Parathyroid adenoma (tissue), 2 donors: Measurements from ENCODE around the gene NXF1.

Experiments used
- H2AFZ ChIP-seq: fragments of 300-600 bp; sonication (generic); one replicate; pipeline ENCODE4 v1.7.0; 2017; ENCODE audit warnings: antibody characterized with exemption, mild to moderate bottlenecking
- H3K27ac ChIP-seq: fragments of 300-600 bp; sonication (generic); one replicate; pipeline ENCODE4 v1.7.0; 2017
- H3K27me3 ChIP-seq: fragments of 300-600 bp; sonication (generic); one replicate; pipeline ENCODE4 v1.7.0; 2017; ENCODE audit warnings: low read length; ENCODE audit not compliant: control insufficient read depth, insufficient read depth
- H3K36me3 ChIP-seq: fragments of 300-600 bp; sonication (generic); one replicate; pipeline ENCODE4 v1.7.0; 2017; ENCODE audit warnings: low read length; ENCODE audit not compliant: control insufficient read depth, insufficient read depth
- H3K4me1 ChIP-seq: fragments of 300-600 bp; sonication (generic); one replicate; pipeline ENCODE4 v1.7.0; 2017; ENCODE audit warnings: control low read depth
- H3K4me2 ChIP-seq: fragments of 300-600 bp; sonication (generic); one replicate; pipeline ENCODE4 v1.7.0; 2017; ENCODE audit warnings: low read length
- H3K4me3 ChIP-seq: fragments of 300-600 bp; sonication (generic); one replicate; pipeline ENCODE4 v1.7.0; 2017; ENCODE audit warnings: low read depth, low read length
- H3K79me2 ChIP-seq: fragments of 300-600 bp; sonication (generic); one replicate; pipeline ENCODE4 v1.7.0; 2017; ENCODE audit warnings: control low read depth
- H3K9ac ChIP-seq: fragments of 300-600 bp; sonication (generic); one replicate; pipeline ENCODE4 v1.7.0; 2017; ENCODE audit warnings: mild to moderate bottlenecking
- H3K9me3 ChIP-seq: fragments of 300-600 bp; sonication (generic); one replicate; pipeline ENCODE4 v1.7.0; 2017; ENCODE audit warnings: low read length; ENCODE audit not compliant: control insufficient read depth
- CTCF ChIP-seq: fragments of 300-600 bp; sonication (generic); IDR thresholded peaks from one replicate; pipeline ENCODE4 v1.7.0; 2017; ENCODE audit warnings: antibody characterized with exemption, mild to moderate bottlenecking
- donor health status: primary hyperparathyroidism.

Gene NXF1

GRCh38 chr11:62851807-62852522 is 46.7 kb upstream of the NXF1 start:
- Histone ChIP-seq H3K9me3 (no peaks in the 10 kb centered on the region), H3K4me2 (no peak overlapping the region), H3K79me2 (peaks cover 4% of the 10 kb centered on the region), H3K4me1 (no peaks in the 10 kb centered on the region), H3K36me3 (no peaks in the 10 kb centered on the region), H2AFZ (no peak overlapping the region), H3K9ac (no peak overlapping the region), H3K27me3 (no peaks in the 10 kb centered on the region), H3K4me3 (no peak overlapping the region), H3K27ac (no peak overlapping the region)
- no peak for TF ChIP-seq CTCF

- H3K79me2 ChIP-seq, result peaks cover 4% of the 10 kb centered on the region
- no peaks in the 10 kb centered on the region for H3K36me3 ChIP-seq
- H3K4me2 ChIP-seq, result no peak overlapping the region
- H3K9ac ChIP-seq, result no peak overlapping the region
- no peaks in the 10 kb centered on the region for H3K9me3 ChIP-seq
- no peak overlapping the region for H2AFZ ChIP-seq
- no peaks in the 10 kb centered on the region for H3K27me3 ChIP-seq
- no peak overlapping the region for H3K27ac ChIP-seq
- no peaks in the 10 kb centered on the region for H3K4me1 ChIP-seq
- no peak overlapping the region for H3K4me3 ChIP-seq
- no peak for TF ChIP-seq CTCF
Measured at GRCh38 chr11:62850911-62851806, 45.9 kb upstream of the NXF1 start.

- Histone ChIP-seq H3K4me1 (no peaks in the 10 kb centered on the region), H3K79me2 (no peaks in the 10 kb centered on the region), H3K9me3 (no peaks in the 10 kb centered on the region), H3K27me3 (no peaks in the 10 kb centered on the region), H3K4me2 (no peak overlapping the region), H3K4me3 (no peak overlapping the region), H3K36me3 (no peaks in the 10 kb centered on the region), H3K27ac (no peak overlapping the region), H3K9ac (no peak overlapping the region), H2AFZ (no peak overlapping the region)
- no peak for TF ChIP-seq CTCF
Measured at GRCh38 chr11:62847767-62848314, 42.6 kb upstream of the NXF1 start.

GRCh38 chr11:62846177-62846576 is 40.9 kb upstream of the NXF1 start:
- H3K27me3 ChIP-seq, result no peaks in the 10 kb centered on the region
- no peaks in the 10 kb centered on the region for H3K9me3 ChIP-seq
- H3K9ac ChIP-seq, result no peak overlapping the region
- H3K4me1 ChIP-seq, result peaks cover 5% of the 10 kb centered on the region
- no peak for TF ChIP-seq CTCF
- no peak overlapping the region for H3K27ac ChIP-seq
- H3K36me3 ChIP-seq, result no peaks in the 10 kb centered on the region
- no peak overlapping the region for H3K4me2 ChIP-seq
- H3K79me2 ChIP-seq, result no peaks in the 10 kb centered on the region
- no peak overlapping the region for H2AFZ ChIP-seq
- H3K4me3 ChIP-seq, result no peak overlapping the region
